Nephron progenitor cell (in vitro differentiated cells): ENCODE measurements around the gene USP31.

Experiments used
- DNase-seq: peaks from one replicate; pipeline ENCODE4 v3.0.0; 2021
- H3K27ac Mint-ChIP-seq: 2 replicates; pipeline ENCODE4 v1.8.0; 2021; ENCODE audit warnings: mild to moderate bottlenecking, moderate library complexity, mixed read lengths
- H3K27me3 Mint-ChIP-seq: 2 replicates; pipeline ENCODE4 v1.8.0; 2021; ENCODE audit warnings: mild to moderate bottlenecking, low read depth, mixed read lengths; ENCODE audit not compliant: poor library complexity
- H3K36me3 Mint-ChIP-seq: 2 replicates; pipeline ENCODE4 v1.8.0; 2021; ENCODE audit warnings: low read depth, mixed read lengths
- H3K4me1 Mint-ChIP-seq: 2 replicates; pipeline ENCODE4 v1.8.0; 2021; ENCODE audit warnings: mixed read lengths
- H3K4me3 Mint-ChIP-seq: 2 replicates; pipeline ENCODE4 v1.8.0; 2021; ENCODE audit warnings: mild to moderate bottlenecking, moderate library complexity, mixed read lengths
- H3K9me3 Mint-ChIP-seq: 2 replicates; pipeline ENCODE4 v1.8.0; 2021; ENCODE audit warnings: mild to moderate bottlenecking, moderate library complexity, mixed read lengths
- CTCF ChIP-seq: fragments of 200-600 bp; sonication (generic); IDR thresholded peaks from 2 replicates; pipeline ENCODE4 v1.5.0; 2021; ENCODE audit warnings: antibody characterized with exemption

Gene USP31

GRCh38 chr16:23137256-23137655 lies 12.0 kb downstream of the USP31 start:
- H3K9me3 Mint-ChIP-seq, result peaks cover 28% of the 10 kb centered on the region
- peaks cover 11% of the 10 kb centered on the region for H3K4me1 Mint-ChIP-seq
- peaks cover 29% of the 10 kb centered on the region for H3K36me3 Mint-ChIP-seq
- no peak for TF ChIP-seq CTCF
- no peak overlapping the region for H3K4me3 Mint-ChIP-seq
- H3K27me3 Mint-ChIP-seq, result no peaks in the 10 kb centered on the region
- no peak for DNase-seq
- no peak overlapping the region for H3K27ac Mint-ChIP-seq

- TF ChIP-seq CTCF, result no peak
- Mint-ChIP-seq H3K27ac (no peak overlapping the region), H3K4me3 (no peak overlapping the region), H3K4me1 (peaks cover 25% of the 10 kb centered on the region), H3K36me3 (peaks cover 29% of the 10 kb centered on the region), H3K9me3 (peaks cover 28% of the 10 kb centered on the region), H3K27me3 (peaks cover 4% of the 10 kb centered on the region)
- DNase-seq, result no peak
Measured at GRCh38 chr16:23134274-23134673, 15.0 kb downstream of the USP31 start.

DNA sequence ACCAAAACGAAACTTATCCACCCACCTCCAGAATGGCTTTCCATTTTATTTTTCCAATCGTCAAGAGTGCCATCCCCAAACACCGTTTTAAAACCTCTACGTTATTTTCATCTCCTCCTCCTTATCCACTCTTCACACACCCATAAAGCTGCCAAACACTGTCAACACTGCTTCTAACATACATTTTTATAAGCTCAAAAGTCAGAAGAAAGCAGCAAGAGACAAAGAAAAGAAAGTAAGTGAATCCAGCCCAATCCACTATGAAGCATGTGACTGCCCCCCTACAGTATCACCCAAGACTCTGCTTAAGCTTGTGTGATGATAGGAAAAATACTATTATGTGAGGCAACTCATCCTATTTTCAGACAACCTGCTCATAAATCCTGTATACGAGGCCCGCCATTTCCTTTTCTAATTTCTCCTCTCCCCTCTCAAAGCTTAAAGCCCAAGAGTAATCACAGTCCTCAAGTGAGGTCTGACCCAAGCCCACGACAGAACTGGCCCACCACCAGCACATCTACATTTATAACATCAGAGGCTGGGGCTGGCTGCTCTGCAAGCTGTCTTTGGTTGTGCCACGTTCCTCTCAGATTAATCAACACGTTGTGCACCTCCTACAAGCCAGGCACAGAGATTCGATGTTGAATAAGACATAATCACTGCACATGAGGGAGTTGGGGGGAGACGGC lies 16.3 kb downstream of the USP31 start:
- Mint-ChIP-seq H3K4me1 (peaks cover 25% of the 10 kb centered on the region), H3K4me3 (no peak overlapping the region), H3K9me3 (peaks cover 22% of the 10 kb centered on the region), H3K27me3 (peaks cover 4% of the 10 kb centered on the region), H3K27ac (peak overlapping the region; percentile 8), H3K36me3 (peaks cover 21% of the 10 kb centered on the region)
- DNase-seq, result no peak
- TF ChIP-seq CTCF, result no peak

- Mint-ChIP-seq H3K36me3 (peaks cover 15% of the 10 kb centered on the region), H3K27me3 (peaks cover 4% of the 10 kb centered on the region), H3K9me3 (peaks cover 17% of the 10 kb centered on the region), H3K4me1 (peaks cover 25% of the 10 kb centered on the region), H3K4me3 (no peak overlapping the region), H3K27ac (peak overlapping the region; percentile 9)
- TF ChIP-seq CTCF, result no peak
- no peak for DNase-seq
Measured at GRCh38 chr16:23131931-23132621, 17.2 kb downstream of the USP31 start.

DNA sequence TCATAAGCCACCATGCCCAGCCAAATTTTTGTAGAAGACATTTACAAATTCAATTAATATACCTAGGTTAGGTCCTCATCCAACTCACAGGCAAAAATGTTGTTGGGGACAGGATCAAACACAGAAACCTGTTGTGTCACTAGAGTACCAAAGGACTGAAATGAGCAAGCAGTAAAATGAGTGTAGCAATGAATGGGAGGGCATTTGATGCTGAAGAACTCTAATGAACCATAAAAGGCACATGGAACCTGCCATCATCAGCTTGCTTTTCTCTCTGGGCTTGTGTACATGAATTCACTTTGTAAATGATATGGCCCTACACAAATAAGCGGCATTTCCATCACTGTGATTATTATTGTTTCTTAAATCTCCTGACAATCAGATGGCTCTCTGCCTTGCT lies 17.8 kb downstream of the USP31 start:
- Mint-ChIP-seq H3K4me1 (peaks cover 25% of the 10 kb centered on the region), H3K27me3 (peaks cover 4% of the 10 kb centered on the region), H3K27ac (no peak overlapping the region), H3K9me3 (peaks cover 17% of the 10 kb centered on the region), H3K36me3 (peaks cover 15% of the 10 kb centered on the region), H3K4me3 (no peak overlapping the region)
- TF ChIP-seq CTCF, result no peak
- DNase-seq, result no peak

DNA sequence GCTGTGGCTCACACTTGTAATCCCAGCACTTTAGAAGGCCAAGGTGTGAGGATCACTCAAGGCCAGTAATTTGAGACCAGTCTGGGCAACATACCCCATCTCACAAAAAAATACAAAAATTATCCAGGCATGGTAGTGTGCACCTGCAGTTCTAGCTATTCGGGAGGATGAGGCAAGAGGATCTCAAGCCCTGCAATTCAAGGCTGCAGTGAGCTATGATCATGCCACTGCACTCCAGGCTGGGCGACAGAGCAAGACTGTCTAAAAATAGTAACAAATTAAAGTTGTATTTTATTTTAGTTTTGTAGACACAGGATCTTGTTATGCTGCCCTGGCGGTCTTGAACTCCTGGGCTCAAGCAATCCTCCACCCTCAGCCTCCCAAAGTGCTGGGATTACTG lies 18.2 kb downstream of the USP31 start:
- DNase-seq, result no peak
- Mint-ChIP-seq H3K27me3 (peaks cover 4% of the 10 kb centered on the region), H3K9me3 (peaks cover 14% of the 10 kb centered on the region), H3K36me3 (peaks cover 14% of the 10 kb centered on the region), H3K27ac (no peak overlapping the region), H3K4me1 (peaks cover 25% of the 10 kb centered on the region), H3K4me3 (no peak overlapping the region)
- TF ChIP-seq CTCF, result no peak
